Activated CD4-positive, alpha-beta T cell treated with anti-CD3 and anti-CD28 coated beads, Interleukin-2, amount 50 U/mL, for 16 hours (primary cell): ENCODE data around the gene CHST11.

ENCODE experiments used
- DNase-seq: peaks from one replicate; pipeline ENCODE4 v3.0.0-alpha.2; 2020

Gene CHST11

DNA sequence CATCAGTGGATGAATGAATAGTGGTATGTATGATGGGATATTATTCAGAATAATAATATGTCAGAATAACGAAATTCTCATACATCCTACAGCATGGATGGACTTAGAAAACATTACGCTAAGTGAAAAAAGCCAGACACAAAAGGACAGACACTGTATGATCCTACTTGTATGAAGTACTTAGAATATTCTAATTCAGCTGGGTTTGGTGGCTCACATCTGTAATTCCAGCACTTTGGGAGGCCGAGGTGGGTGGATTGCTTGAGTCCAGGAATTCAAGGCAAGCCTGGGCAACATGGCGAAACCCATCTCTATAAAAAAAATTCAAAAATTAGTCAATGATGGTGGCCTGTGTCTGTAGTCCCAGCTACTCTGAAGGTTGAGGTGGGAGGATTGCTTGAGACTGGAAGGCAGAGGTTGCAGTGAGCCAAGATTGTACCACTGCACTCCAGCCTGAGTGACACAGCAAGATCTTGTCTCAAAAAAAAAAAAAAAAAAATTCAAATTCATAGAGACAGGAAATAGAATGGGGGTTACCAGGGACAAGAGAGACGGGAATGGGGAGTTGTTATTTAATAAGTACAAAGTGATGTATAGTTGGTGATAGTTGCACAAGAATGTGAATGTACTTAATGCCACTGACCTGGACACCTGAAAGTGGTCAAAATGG lies 132.3 kb downstream of the CHST11 start:
- no peak for DNase-seq

- DNase-seq, result no peak
Measured at GRCh38 chr12:104590022-104590421, 133.3 kb downstream of the CHST11 start.

GRCh38 chr12:104591257-104591885 lies 134.6 kb downstream of the CHST11 start:
- DNase-seq, result no peak

DNA sequence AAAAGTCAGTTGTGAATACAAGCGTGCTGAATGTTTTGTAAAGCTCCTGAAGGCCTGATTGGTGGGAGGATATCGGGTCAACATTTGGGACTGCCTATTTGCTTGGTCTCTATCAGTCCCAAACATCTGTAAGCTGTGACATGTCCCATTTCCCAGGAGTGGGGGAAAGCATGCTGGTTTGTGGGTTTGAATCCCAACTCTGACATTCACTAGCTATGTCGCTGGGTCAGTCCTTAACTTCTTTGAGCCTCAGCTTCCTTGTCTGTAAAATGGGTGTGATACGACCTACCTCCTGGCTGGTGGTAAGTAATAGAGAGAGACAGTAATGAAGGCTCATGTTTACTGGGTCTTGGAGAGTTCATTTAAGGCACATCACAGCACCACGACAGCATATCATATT lies 136.7 kb downstream of the CHST11 start:
- DNase-seq, result no peak

DNA sequence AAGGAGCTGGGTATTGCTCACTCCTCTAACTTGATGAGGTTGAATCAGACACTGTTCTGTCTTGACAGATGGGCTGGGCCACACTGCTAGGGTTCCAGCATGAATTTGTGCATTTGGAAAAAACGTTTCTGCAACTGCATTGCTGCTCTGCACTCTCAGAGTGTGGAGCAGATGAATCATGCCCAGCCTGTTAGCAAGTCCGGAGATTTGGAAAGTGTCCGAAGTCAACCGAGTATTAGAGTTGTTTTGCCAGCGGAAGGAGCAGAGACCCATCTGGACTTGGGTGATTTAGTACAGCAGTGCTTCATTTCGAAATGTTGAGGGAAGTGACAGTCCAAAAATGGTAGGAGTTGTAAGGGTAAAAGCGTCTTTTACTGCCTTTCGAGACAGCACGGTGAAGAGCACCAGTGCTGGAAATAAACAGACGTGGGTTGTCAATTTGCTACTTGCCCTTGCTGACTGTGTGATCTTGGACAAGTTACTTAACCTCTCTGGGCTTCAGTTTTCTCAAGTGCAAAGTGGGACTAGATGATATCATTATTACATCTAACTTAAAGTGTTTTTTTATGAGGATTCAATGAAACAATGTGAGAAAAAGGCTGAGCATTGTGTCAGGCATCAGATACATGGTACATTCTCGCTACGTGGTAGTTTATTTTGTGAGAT lies 139.5 kb downstream of the CHST11 start:
- no peak for DNase-seq

GRCh38 chr12:104596898-104597843 lies 140.4 kb downstream of the CHST11 start:
- no peak for DNase-seq

DNA sequence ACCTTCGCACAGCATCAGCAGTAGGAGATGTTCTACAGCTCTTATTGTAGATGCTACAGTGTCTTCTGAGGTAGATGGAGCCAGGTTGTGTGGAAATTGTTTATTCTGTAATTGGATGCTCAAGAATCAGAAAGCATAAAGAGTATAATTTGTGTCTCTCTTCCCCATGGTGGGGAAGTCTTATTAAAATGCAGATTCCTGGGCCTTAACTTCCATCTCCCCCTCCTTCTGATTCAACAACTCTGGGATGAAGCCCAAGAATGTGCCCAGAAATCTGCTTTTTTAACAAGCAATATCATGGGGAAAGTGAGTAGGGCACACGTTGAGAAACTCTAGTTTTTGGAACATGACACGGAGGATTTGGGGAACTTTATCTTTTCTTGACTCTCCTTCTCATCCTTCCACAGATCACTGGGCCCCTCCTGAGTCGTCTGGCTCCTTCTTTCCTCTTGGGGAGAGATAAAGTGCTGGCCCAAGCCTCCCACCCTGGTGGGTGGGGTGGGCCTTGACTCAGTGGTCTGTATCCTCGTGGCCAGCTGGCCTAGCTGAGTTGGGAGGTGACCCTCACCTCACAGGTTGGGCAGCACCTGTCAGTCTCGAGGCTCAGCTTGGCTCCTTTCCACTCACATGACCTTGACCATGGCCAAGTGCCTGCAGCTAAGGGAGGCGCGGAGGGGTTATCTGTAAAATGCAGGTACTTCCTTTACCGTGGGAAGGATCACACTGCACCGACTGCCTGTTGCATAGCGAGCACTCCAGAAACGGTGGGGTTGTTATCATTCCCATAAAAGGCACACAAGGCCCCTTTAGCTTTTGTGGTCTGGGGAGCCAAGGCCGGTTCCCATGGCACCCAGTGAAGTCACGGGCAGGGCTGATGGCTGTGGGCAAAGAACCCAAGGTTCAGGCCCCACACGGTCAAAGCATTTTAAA lies 141.9 kb downstream of the CHST11 start:
- DNase-seq, result no peak

DNA sequence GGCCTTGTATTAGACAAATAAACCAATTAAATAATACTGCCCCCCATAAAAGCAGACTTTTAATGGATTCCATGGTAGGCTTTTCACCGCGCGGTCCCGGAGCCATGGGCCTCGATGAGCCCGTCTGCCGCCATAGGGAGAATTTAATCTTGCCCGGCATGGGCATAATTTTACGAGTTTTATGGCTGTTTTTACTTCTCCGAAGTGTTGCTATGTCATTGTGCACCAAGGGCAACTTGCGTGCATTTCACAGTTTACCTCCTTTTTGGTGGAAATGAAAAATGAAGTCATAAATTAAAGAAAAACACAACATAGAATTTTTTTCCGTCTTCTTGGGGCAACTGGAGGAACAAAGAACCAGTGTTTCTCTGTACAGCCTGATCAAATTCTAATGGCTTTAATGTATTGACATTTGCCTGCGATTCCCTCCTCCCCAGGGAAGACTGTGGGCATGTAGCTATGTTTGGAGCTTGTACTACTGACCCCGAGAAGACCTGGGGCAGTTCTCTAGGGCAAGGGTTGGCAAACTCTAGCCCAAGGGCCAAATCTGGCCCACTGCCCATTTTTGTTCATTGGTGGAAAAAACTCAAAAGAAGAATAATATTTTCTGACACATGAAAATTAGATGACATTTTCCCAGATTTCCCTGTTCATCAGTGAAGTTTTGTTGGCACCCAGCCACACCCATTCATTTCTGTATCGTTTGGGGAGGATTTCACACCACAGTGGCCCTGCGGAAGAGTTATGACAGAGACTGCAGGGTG lies 142.7 kb downstream of the CHST11 start:
- DNase-seq, result no peak

- no peak for DNase-seq
Measured at GRCh38 chr12:104600036-104600712, 143.4 kb downstream of the CHST11 start.

DNA sequence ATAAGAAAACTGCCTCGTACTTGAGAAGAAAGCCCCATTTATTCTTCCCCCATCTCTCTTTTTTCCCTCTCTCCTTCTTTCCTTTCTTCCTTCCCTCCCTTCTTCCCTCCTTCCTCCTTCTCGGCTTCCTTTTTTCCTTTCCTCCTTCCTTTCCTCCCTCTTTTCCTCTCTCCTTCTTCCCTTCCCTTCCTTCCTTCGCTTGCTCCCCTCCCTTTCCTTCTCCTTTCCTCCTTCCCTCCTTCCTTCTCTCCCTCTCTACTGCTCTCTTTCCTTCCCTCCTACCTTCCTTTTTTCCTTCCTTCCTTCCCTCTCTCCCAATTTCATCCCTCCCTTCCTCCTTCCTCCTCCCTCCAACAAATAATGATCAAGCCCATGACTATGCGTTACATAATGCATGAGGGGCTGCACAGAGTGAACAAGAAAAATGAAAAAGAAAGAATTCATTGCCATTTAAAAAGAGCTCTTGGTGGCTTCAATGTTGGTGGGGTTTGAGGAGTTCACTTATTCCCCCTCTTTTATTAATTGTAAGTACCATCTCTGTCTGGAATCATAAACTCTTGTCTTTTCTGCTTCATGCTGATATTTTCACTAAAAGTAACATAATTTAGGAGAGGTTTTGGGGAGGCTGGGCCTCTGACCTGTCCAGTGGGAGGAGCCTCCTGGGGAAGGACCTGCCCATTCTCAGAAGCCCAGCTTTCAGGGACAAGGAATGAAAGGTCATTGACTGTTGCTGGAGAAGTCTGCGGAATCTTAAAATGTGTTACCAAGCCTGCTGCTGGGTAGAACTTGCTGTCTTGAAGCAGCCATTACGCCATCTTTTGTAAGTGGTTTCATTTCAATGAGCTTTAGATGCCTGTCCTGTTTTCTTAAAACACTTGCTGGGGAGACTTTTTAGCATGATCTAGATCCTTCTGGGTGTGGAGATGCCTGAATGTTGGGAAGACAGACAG lies 144.3 kb downstream of the CHST11 start:
- no peak for DNase-seq

GRCh38 chr12:104602406-104602805 lies 145.7 kb downstream of the CHST11 start:
- no peak for DNase-seq

DNA sequence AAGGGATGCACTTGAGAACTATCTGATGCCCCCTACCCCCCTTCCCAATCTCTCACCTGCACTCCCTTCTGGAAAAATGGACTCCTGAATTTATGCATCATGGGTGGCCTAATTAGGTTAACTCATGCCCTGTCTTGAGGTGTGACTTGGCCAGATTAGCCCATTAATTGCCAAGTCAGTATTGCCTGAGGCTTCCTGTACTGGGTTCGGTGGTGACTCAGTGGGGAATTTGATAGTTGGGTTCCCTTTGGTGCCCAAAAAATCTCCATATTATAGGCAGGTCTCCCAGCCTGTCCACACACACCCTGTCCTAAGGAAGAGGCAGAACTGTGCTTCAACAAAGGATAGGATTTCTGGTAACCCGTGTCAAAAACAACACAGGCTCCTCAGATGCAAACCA lies 146.1 kb downstream of the CHST11 start:
- no peak for DNase-seq

GRCh38 chr12:104603545-104603973 lies 146.8 kb downstream of the CHST11 start:
- DNase-seq, result no peak

- peak; percentile 87 for DNase-seq
Measured at GRCh38 chr12:104604070-104604994, 147.6 kb downstream of the CHST11 start.

DNA sequence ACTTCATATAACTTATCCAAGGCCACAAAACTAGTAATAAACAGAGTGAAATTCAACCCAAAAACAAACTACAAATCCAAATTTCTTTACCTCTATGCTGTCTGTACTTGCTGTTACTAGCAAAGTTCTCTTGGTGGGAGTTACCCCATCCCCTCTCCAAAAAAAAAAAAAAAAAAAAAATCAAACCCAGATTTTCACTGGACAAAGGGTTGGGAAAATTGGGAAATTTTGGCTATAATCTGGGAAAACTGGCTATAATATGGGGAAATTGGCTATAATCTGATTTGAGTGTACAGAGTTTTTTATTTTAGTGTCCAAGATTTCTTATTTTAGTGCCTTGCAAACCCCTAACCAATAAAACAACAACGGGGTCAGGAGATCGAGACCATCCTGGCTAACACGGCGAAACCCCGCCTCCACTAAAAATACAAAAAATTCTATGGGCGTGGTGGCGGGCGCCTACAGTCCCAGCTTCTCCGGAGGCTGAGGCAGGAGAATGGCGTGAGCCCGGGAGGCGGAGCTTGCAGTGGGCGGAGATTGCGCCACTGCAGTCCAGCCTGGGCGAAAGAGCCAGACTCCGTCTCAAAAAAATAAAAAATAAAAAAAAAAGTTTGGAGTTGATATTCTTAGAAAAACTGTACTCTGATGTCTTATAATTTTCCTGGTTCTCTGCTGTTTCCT lies 148.4 kb downstream of the CHST11 start:
- DNase-seq, result no peak

GRCh38 chr12:104605685-104606084 lies 148.9 kb downstream of the CHST11 start:
- DNase-seq, result peak; percentile 14

DNA sequence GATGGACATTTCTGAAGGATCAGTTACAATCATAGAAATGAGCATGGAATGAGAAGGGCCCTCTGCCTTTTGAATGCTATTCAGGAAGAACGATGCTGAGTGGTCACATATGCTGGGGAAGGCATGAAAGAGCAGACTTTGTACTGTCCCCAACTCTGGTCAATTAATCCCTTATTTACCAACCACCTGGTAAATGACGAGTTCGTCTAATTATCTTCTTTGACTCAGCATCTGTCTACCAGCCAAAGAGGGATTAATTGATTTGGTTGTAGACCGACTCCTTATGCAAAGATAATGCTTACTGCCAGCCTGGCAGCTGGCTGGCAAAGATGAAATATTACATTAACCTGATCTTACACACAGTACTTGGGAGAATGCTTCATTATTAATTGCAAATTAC lies 152.2 kb downstream of the CHST11 start:
- DNase-seq, result no peak

- DNase-seq, result no peak
Measured at GRCh38 chr12:104609445-104609844, 152.7 kb downstream of the CHST11 start.
